Gastroesophageal sphincter (tissue), 3 donors: Measurements from ENCODE around the gene STX19.

Experiments
- EP300 ChIP-seq: sonication (generic); formaldehyde crosslinking; IDR thresholded peaks from one replicate; pipeline ENCODE4 v1.6.1; 2017; ENCODE audit warnings: antibody characterized with exemption, mild to moderate bottlenecking
- POLR2AphosphoS5 ChIP-seq: sonication (generic); formaldehyde crosslinking; IDR thresholded peaks from one replicate; pipeline ENCODE4 v1.6.1; 2017; ENCODE audit warnings: antibody characterized with exemption
- TF ChIP-seq, protein P1 (sequence below), 4 experiments: fragments of 200-600 bp in 2 of 4; fragments of 450-650 bp in 2 of 4; sonication (generic) in 1 of 4; IDR thresholded peaks; one replicate each; pipeline ENCODE4 v1.5.1; 2017 to 2019; ENCODE audit warnings: antibody characterized with exemption in 4 of 4, mild to moderate bottlenecking in 2 of 4, moderate library complexity in 2 of 4

GRCh38 chr3:94009608-94010007 lies 18.8 kb downstream of the STX19 start:
- TF ChIP-seq POLR2AphosphoS5 (no peak), EP300 (no peak)
- TF ChIP-seq, protein P1, sequence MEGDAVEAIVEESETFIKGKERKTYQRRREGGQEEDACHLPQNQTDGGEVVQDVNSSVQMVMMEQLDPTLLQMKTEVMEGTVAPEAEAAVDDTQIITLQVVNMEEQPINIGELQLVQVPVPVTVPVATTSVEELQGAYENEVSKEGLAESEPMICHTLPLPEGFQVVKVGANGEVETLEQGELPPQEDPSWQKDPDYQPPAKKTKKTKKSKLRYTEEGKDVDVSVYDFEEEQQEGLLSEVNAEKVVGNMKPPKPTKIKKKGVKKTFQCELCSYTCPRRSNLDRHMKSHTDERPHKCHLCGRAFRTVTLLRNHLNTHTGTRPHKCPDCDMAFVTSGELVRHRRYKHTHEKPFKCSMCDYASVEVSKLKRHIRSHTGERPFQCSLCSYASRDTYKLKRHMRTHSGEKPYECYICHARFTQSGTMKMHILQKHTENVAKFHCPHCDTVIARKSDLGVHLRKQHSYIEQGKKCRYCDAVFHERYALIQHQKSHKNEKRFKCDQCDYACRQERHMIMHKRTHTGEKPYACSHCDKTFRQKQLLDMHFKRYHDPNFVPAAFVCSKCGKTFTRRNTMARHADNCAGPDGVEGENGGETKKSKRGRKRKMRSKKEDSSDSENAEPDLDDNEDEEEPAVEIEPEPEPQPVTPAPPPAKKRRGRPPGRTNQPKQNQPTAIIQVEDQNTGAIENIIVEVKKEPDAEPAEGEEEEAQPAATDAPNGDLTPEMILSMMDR (IDR thresholded peaks at IDR 0.05) = no peak
